GM12801 (cell line): ENCODE measurements around the gene ADAMTS3.

ENCODE experiments used
- CTCF ChIP-seq: IDR thresholded peaks from one replicate; pipeline ENCODE4 v1.5.1; 2011; ENCODE audit warnings: control low read depth; ENCODE audit not compliant: insufficient read length; ENCODE audit errors: extremely low read depth

ADAMTS3 gene

GRCh38 chr4:72587334-72587733 lies 18.3 kb upstream of the ADAMTS3 start:
- no peak for TF ChIP-seq CTCF

GRCh38 chr4:72582853-72583252 lies 13.8 kb upstream of the ADAMTS3 start:
- TF ChIP-seq CTCF, result no peak

GRCh38 chr4:72577211-72577610 lies 8.2 kb upstream of the ADAMTS3 start:
- no peak for TF ChIP-seq CTCF

- TF ChIP-seq CTCF, result no peak
These were observed 2.3 kb upstream of the ADAMTS3 start for GRCh38 chr4:72571337-72571736.

GRCh38 chr4:72569719-72570235 lies 756 bp upstream of the ADAMTS3 start:
- TF ChIP-seq CTCF, result no peak

- no peak for TF ChIP-seq CTCF
These were observed 973 bp downstream of the ADAMTS3 start for GRCh38 chr4:72567821-72568675.

GRCh38 chr4:72567036-72567435 lies 2.0 kb downstream of the ADAMTS3 start:
- TF ChIP-seq CTCF, result no peak
